ENCODE data around the gene SEPTIN3.

GRCh38 chr22:42007922-42008321 lies 38.7 kb downstream of the SEPTIN3 start:
- TF ChIP-seq CTCF (IDR thresholded peaks at IDR 0.05), result no peak
- no peak for TF ChIP-seq POLR2AphosphoS5 (IDR thresholded peaks at IDR 0.05; ENCODE audit: low read depth, low read length)
- TF ChIP-seq SIN3A (IDR thresholded peaks at IDR 0.05; ENCODE audit: borderline replicate concordance, insufficient read depth, low read depth, low read length), result no peak
- no peak for TF ChIP-seq REST (IDR thresholded peaks at IDR 0.05; ENCODE audit: insufficient read depth in 1 of 2, low read depth in 2 of 2, low read length in 1 of 2)
- TF ChIP-seq TCF7L2 (IDR thresholded peaks at IDR 0.05; ENCODE audit: low read depth, low read length), result no peak
